Urinary bladder (tissue), 4 donors: ENCODE measurements around the gene YPEL4. TPM values are rescaled to one million over a fixed set of nuclear protein-coding genes. Genes with fewer than 3 reads are reported as not detected.

Experiments
- DNase-seq: peaks from one replicate; pipeline ENCODE4 v3.0.0-alpha.2; 2015; ENCODE audit errors: extremely low spot score
- H3K27ac ChIP-seq: one replicate; pipeline ENCODE4 v1.5.1; 2013; ENCODE audit warnings: low read depth, mild to moderate bottlenecking, moderate library complexity
- H3K36me3 ChIP-seq: one replicate; pipeline ENCODE4 v1.6.1; 2013; ENCODE audit warnings: mild to moderate bottlenecking, moderate library complexity; ENCODE audit not compliant: insufficient read depth
- H3K4me1 ChIP-seq: one replicate; pipeline ENCODE4 v1.6.1; 2013; ENCODE audit warnings: mild to moderate bottlenecking, moderate library complexity; ENCODE audit not compliant: insufficient read depth
- H3K4me3 ChIP-seq: one replicate; pipeline ENCODE4 v1.5.1; 2013; ENCODE audit warnings: low read depth, low read length
- WGBS: extraction: QIAGEN DNeasy Blood & Tissue Kit; methylation state at CpG from one replicate; pipeline ENCODE4 v1.1.7; 2013; 5-methylcytosine and 5-hydroxymethylcytosine counted together
- polyA plus RNA-seq: library from polyadenylated mRNA; stranded (reverse); fragments of 200-250 nt; gene quantifications from one replicate; pipeline ENCODE4 v1.2.3, GENCODE V29; 2013
- small RNA-seq: library from RNA; depleted of rRNA; stranded (forward); fragments of <200 nt; gene quantifications from one replicate; pipeline ENCODE3, GENCODE V24; 2014
- total RNA-seq: library from RNA; depleted of rRNA; stranded (reverse); fragments of >200 nt; gene quantifications from one replicate; pipeline ENCODE4 v1.2.3, GENCODE V29; 2014
- donor health status: healthy with polysubstance abuse.
- donor health status: healthy.

The YPEL4 gene
- total and polyA plus RNA-seq, 2 donors, result 1.7 to 3.5 TPM

GRCh38 chr11:57604296-57605027 is 45.2 kb downstream of the YPEL4 start:
- H3K4me1 ChIP-seq, result no peaks in the 10 kb centered on the region
- no peak for DNase-seq
- H3K4me3 ChIP-seq, result no peak overlapping the region
- WGBS, result 49% methylated on average over 8 of the region's 8 CpGs
- H3K27ac ChIP-seq, result no peak overlapping the region
- H3K36me3 ChIP-seq, result no peaks in the 10 kb centered on the region

GRCh38 chr11:57601297-57601696 is 48.4 kb downstream of the YPEL4 start:
- WGBS, result 93% methylated on average over 3 of the region's 3 CpGs
- Histone ChIP-seq H3K4me3 (no peak overlapping the region), H3K4me1 (no peaks in the 10 kb centered on the region), H3K27ac (no peak overlapping the region), H3K36me3 (no peaks in the 10 kb centered on the region)
- no peak for DNase-seq

- H3K4me3 ChIP-seq, result peak overlapping the region; percentile 66
- DNase-seq, result no peak
- no peaks in the 10 kb centered on the region for H3K36me3 ChIP-seq
- WGBS, result 36% methylated on average over 2 of the region's 2 CpGs
- peak overlapping the region; percentile 12 for H3K27ac ChIP-seq
- no peaks in the 10 kb centered on the region for H3K4me1 ChIP-seq
Observed at GRCh38 chr11:57599381-57599780, 50.3 kb downstream of the YPEL4 start.

GRCh38 chr11:57598831-57599155 is 50.9 kb downstream of the YPEL4 start:
- Histone ChIP-seq H3K4me3 (peak overlapping the region; percentile 66), H3K4me1 (no peaks in the 10 kb centered on the region), H3K36me3 (no peaks in the 10 kb centered on the region), H3K27ac (peak overlapping the region; percentile 38)
- DNase-seq, result no peak
- WGBS, result 58% methylated on average over 5 of the region's 5 CpGs

- Histone ChIP-seq H3K27ac (peak overlapping the region; percentile 90), H3K36me3 (no peaks in the 10 kb centered on the region), H3K4me3 (peak overlapping the region; percentile 66), H3K4me1 (no peaks in the 10 kb centered on the region)
- WGBS, result 3% methylated on average over 33 of the region's 33 CpGs
- DNase-seq, result peak; percentile 69
Observed at GRCh38 chr11:57597916-57598830, 51.5 kb downstream of the YPEL4 start.

GRCh38 chr11:57597461-57597915 is 52.2 kb downstream of the YPEL4 start, which contains the start of gene SERPING1:
Gene SERPING1, plus strand, starts transcription at chr11:57597685. Its CDS starts 586 bp downstream, at chr11:57598271.
- peak; percentile 21 for DNase-seq
- Histone ChIP-seq H3K4me1 (no peaks in the 10 kb centered on the region), H3K27ac (peak within 1 kb of the TSS; percentile 90), H3K36me3 (no peaks in the 10 kb centered on the region), H3K4me3 (peak within 1 kb of the TSS; percentile 66)
- 10% methylated on average over 10 of the region's 10 CpGs for WGBS

GRCh38 chr11:57596266-57596885 is 53.3 kb downstream of the YPEL4 start:
- DNase-seq, result no peak
- Histone ChIP-seq H3K4me3 (no peak overlapping the region), H3K27ac (no peak overlapping the region), H3K4me1 (no peaks in the 10 kb centered on the region), H3K36me3 (no peaks in the 10 kb centered on the region)
- 84% methylated on average over 5 of the region's 5 CpGs for WGBS

Small RNAs within 50 kb of the gene (small RNA-seq; reads per million reads assigned to genes)
- 861 reads per million, percentile 99 among the genes with 10 or more reads in this experiment for gene MIR130A

Other genes with a start within 250 kb of the YPEL4 start
- gene SLC43A3, start 222.8 kb downstream of the YPEL4 start, total RNA-seq, result 27.3 TPM
- 39.7 TPM for gene SLC43A3, start 222.8 kb downstream of the YPEL4 start, polyA plus RNA-seq
- 0.58 TPM for gene RTN4RL2, start 189.4 kb downstream of the YPEL4 start, total RNA-seq
- 1.4 TPM for gene RTN4RL2, start 189.4 kb downstream of the YPEL4 start, polyA plus RNA-seq
- gene SLC43A1, start 134.2 kb downstream of the YPEL4 start, total RNA-seq, result 16.8 TPM
- 33.0 TPM for gene SLC43A1, start 134.2 kb downstream of the YPEL4 start, polyA plus RNA-seq
- 14.3 TPM for gene TIMM10, start 119.2 kb downstream of the YPEL4 start, total RNA-seq
- 40.7 TPM for gene TIMM10, start 119.2 kb downstream of the YPEL4 start, polyA plus RNA-seq
- gene SMTNL1, start 112.3 kb downstream of the YPEL4 start, total RNA-seq, result 0.16 TPM
- not detected for gene SMTNL1, start 112.3 kb downstream of the YPEL4 start, polyA plus RNA-seq
- 25.6 TPM for gene UBE2L6, start 82.2 kb downstream of the YPEL4 start, total RNA-seq
- 76.8 TPM for gene UBE2L6, start 82.2 kb downstream of the YPEL4 start, polyA plus RNA-seq
- 53.6 TPM for gene SERPING1, start 52.2 kb downstream of the YPEL4 start, total RNA-seq
- 806 TPM for gene SERPING1, start 52.2 kb downstream of the YPEL4 start, polyA plus RNA-seq
- gene CLP1, start 7.8 kb upstream of the YPEL4 start, total RNA-seq, result 14.1 TPM
- gene CLP1, start 7.8 kb upstream of the YPEL4 start, polyA plus RNA-seq, result 12.7 TPM
- 29.9 TPM for gene ZDHHC5, start 18.2 kb upstream of the YPEL4 start, total RNA-seq
- 36.4 TPM for gene ZDHHC5, start 18.2 kb upstream of the YPEL4 start, polyA plus RNA-seq
- 13.4 TPM for gene MED19, start 62.3 kb upstream of the YPEL4 start, total RNA-seq
- 15.3 TPM for gene MED19, start 62.3 kb upstream of the YPEL4 start, polyA plus RNA-seq
- 52.0 TPM for gene TMX2, start 62.7 kb upstream of the YPEL4 start, total RNA-seq
- gene TMX2, start 62.7 kb upstream of the YPEL4 start, polyA plus RNA-seq, result 68.9 TPM
- gene SELENOH, start 91.6 kb upstream of the YPEL4 start, total RNA-seq, result 46.4 TPM
- gene SELENOH, start 91.6 kb upstream of the YPEL4 start, polyA plus RNA-seq, result 119 TPM
- gene BTBD18, start 101.9 kb upstream of the YPEL4 start, total RNA-seq, result not detected
- not detected for gene BTBD18, start 101.9 kb upstream of the YPEL4 start, polyA plus RNA-seq
- gene CTNND1, start 111.9 kb upstream of the YPEL4 start, total RNA-seq, result 176 TPM
- gene CTNND1, start 111.9 kb upstream of the YPEL4 start, polyA plus RNA-seq, result 72.8 TPM